SK-MEL-5 (cell line): Measurements from ENCODE around the gene NTRK3. TPM values are rescaled to one million over a fixed set of nuclear protein-coding genes. Genes with fewer than 3 reads are reported as not detected.
A peak's percentile ranks its signal among the peaks of the same experiment; 100 is the strongest.

Experiments used
- DNase-seq: peaks from one replicate; pipeline ENCODE4 v3.0.0-alpha.2; 2016; ENCODE audit warnings: low read depth, low spot score
- in situ Hi-C: cut with HindIII; loops from 2 replicates; pipeline ENCODE4 v1.10.0; 2016; ENCODE audit warnings: low sequenced_read_pairs, high pct_unique_total_duplicates, low pct_unique_long_range_greater_than_20kb
- total RNA-seq: library from RNA; depleted of rRNA; stranded (reverse); fragments of >200 nt; shearing (Covaris generic); gene quantifications from 2 replicates; pipeline ENCODE4 v1.2.3, GENCODE V29; 2014

The NTRK3 gene
- total RNA-seq, 1 experiment from 2014 or later = not detected

DNA sequence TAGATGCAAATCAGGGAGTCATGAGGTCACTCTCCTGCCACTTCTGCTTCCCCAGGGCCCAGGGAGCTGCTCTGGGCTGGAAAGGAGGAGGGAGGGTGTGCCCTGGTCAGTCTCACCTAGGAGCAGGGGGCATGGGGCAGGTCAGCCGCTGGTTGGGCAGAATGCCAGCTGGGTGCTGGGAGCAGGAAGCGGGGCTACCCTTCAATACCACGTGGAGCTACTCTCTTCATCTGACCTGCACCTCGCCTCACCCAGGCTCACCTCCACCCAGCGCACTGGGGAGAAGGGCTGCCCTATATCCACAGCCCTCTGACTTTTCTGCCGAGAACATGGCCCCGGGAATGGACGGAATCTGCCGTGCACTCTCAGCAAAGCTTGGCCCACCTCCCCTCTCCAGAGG lies 15.1 kb downstream of the NTRK3 start:
- no peak for DNase-seq
- in situ Hi-C loops = loop anchor here (10.0 kb wide), 1 partner anchor 213 kb away; no protein-coding TSS in a partner anchor

DNA sequence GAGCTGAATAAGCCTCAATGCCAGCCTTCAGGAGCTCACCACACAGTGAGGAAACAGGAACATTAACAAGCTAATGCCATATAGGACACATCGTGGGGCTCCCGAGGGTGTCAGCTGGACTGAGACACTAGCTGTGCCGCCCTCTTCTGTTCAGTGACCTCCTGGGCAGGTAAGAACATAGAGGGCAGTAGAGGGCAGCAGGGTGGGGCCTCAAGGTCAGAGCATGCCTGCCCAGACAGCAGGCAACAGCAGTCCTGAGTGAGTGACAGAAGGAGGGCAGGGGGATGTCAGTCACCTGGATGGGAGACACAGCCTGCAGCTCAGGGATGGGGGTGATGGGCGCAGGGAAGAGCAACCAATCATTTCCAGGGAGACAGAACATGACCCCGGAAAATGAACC lies 15.5 kb downstream of the NTRK3 start:
- no peak for DNase-seq
- in situ Hi-C loops = loop anchor here (10.0 kb wide), 1 partner anchor 214 kb away; no protein-coding TSS in a partner anchor

DNA sequence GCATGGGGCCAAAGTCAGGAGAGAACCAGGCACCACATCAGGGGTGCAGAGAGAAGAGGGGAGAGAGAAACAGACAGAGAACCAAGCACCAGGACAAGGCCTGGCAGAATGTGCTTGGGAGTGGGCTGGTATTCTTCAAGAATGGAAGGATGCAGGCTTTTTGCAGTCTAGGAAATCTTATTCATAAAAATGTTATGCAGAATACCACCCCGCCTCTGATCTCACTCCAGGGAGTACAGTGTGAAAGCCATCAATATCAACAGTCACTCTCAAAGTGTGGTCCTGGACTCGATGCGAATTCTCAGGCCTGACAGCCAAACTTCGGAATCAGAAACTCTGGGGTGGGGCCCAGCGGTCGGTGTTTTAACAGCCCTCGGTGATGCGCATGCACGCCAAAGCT lies 16.9 kb downstream of the NTRK3 start:
- DNase-seq = no peak
- in situ Hi-C loops = no loop called here

- DNase-seq = peak; percentile 99
- in situ Hi-C loops = no loop called here
Observed at GRCh38 chr15:88238618-88239430, 17.7 kb downstream of the NTRK3 start.

DNA sequence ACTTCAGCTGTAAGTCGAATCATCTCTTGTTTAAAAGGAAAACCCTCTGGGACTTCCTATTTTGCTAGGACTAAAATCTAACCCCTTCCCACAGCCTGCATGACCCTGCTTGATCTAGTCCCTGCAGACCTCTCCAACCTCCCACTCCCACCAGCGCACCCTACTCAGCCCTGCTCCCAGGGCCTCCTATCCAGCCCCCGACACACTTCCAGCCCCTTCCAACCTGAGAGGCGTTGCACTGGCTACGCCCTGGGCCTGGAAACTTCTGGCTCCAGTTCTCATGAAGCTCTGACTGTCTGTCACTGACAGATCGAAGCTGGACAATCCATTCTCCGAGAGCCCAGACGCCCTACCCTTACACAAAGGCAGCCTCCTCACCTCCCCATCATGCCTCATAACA lies 21.8 kb downstream of the NTRK3 start:
- no peak for DNase-seq
- in situ Hi-C loops = no loop called here

GRCh38 chr15:88233921-88234320 lies 22.6 kb downstream of the NTRK3 start:
- DNase-seq = no peak
- in situ Hi-C loops = no loop called here

- in situ Hi-C loops = no loop called here
- DNase-seq = no peak
Observed at GRCh38 chr15:88232771-88233201, 23.8 kb downstream of the NTRK3 start.

DNA sequence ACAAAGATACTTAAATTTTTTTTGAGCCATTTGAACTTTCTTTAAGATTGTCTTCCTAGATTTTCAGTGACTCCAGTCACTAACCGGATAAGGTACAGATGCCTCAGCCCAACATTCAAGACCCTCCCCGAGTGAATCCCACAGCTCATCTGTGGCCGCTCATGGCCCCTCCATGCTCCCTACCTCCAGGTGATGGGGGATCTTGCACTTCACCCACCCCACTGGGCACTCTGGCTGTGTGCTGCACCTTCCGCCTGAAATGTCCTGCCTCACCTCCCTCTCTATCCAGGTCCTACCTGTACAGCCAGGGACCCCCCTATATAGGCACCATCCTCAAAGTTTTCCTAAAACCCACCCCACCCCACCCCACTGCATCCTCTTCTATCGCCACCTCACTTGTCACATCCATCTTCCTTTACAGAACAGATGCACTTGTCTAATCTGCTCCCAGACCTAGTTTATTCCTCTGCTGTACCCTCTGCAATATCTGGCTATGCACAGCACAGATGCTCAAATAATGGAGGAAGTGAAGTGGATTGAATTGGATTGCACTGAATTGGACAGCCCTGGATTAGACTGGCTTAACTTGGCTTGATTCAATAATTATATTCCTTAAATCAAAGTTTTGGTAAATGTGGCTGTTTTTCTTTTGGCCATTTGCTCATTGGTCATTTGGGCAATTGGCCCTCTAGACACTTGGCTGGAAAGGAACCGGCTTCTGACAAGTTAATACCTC lies 24.5 kb downstream of the NTRK3 start:
- DNase-seq = no peak
- in situ Hi-C loops = no loop called here

DNA sequence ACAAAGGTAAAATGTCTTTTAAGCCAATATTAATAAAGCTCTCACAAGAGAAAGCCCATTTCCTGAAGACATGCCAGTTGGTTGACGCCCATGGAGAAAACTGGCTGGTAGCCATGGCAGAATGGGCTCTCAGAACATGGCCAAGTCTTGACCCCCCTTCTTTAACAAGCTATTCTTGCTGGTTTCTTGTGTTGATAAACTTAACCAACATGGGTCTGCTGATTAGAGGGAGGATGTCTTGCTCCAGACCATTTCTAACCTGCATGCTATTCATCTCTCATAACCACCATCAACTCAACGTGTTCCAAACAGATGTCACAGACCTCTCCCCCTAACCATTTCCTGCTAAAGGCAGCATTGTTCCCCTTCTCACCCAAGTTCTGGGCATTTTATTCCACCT lies 25.7 kb downstream of the NTRK3 start:
- DNase-seq = no peak
- in situ Hi-C loops = no loop called here

DNA sequence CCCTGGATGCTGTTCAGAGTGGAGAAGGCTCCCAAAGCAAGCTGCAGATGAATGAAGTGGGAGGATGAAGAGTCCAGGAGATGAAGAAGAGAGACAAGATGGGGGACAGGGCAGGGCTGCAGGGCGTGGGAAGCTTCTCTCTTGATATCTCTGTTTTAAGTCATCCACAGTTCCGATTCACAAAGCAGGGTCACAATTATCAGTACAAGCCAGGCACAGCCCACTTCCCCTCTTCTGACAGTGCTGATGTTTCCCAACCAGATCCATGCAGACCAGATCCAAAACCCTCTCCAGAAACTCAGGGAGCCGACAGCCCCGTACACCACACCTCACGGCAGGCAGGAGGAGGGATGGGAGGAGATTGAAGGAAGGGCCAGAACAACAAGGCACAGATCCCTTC lies 31.1 kb downstream of the NTRK3 start:
- no peak for DNase-seq
- in situ Hi-C loops = no loop called here

DNA sequence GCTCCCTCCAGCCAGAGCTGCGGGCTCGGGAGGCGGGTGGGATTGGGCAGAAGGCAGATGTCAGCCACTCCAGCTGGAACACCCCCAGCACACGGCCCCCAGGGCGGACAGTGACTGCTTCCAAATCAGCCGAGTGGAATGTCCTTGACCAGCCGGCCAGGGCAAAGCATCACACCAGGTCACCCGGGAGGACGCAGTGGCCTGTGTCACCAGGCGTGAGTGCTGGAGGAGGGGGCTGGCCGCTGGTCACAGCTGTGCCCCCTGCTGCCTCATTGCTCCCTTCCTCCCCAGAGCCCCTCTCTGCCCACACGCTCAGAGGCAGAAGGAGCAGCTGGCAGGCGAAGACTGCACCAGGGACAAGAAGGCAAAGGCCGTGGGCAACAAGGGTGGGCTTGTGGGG lies 33.5 kb downstream of the NTRK3 start:
- in situ Hi-C loops = no loop called here
- no peak for DNase-seq

DNA sequence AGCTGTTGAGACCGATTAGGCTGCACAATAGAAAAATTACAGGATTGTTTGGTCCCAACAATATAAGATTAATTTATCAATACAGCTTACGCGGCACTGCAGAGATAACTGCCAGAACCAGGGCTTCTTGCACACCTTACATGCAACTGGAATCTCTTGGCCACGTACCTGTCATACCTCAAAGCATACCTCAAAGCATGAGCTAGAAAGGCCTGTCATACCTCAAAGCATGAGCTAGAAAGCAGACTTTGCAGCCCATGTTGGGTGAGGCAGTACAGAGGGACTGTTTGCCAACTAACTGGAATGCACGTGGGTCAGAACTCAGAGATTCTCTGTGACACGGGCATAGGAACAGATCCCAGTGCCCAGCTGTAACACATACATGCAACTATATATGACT lies 34.7 kb downstream of the NTRK3 start:
- in situ Hi-C loops = no loop called here
- DNase-seq = no peak

DNA sequence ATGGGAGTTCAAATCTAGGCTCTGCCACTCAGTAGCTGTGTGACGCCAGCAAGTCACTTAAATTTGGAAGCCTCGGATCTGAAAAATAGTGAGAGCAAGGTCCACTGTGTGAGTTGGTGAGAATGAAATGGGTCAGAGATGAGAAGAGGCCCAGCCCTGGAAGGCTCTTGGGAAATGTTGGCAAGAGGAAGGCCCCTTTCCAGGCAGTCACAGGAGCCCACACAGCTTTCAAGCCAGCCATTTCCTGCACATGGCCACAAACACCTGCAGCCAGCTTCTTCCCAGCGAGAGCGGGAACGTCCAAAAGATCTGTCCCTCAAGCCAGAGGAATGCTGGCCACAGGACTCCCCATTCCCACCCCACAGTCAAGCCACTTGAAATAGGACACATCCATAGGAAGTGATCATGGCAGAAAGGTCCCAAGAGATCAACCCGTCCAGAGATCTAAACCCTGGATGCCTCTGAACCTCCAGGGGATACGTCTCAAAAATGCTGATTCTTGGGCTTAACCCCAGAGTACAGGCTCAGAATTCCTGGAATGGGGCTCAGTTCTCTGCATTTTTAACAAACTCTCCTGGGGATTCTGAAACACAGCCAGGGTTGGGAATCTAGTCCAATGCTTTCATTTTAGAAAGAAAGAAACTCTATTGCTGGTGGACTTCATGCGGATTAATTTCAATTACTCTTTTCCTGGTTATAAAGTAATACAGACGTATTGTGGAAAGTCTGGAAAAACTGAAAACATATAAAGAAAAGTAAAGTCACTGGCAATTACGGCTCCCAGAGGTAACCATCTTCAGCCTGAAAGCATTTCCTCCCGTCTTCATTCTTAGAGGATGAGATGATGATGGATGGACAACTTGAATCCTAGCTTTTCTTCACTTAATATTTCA lies 35.9 kb downstream of the NTRK3 start:
- in situ Hi-C loops = no loop called here
- DNase-seq = no peak

GRCh38 chr15:88219623-88220022 lies 36.9 kb downstream of the NTRK3 start:
- no peak for DNase-seq
- in situ Hi-C loops = no loop called here

DNA sequence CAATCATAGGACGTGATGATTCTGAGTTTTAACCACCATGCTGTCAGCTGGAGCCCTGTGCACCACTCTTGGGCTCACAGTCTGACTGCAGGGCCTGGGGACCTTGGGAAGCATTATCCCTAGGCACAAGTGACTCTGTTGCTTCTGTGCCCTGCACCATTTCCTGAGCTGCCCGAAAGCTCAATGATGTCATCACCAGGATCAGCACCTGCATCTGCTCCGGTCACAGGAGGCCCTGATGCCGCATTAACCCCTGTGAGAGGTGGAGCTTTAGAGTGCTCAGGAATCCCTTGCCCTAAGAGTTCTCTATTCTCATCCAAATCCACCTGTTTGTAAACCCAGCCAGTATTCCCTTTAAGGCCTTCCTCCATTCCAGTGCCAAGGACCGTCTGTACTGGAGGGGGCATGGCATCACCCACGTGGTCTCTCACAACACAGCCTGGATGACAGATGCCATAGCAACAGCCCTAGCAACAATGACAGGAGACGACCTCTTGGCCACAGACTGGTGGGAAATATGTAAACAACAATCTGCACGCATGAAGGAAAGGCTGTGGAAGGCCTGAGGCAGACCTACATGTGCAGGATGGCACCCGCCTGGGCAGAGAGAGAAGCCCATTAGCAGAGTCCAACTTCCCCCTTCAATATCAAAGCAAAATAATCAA lies 37.9 kb downstream of the NTRK3 start:
- in situ Hi-C loops = no loop called here
- no peak for DNase-seq

DNA sequence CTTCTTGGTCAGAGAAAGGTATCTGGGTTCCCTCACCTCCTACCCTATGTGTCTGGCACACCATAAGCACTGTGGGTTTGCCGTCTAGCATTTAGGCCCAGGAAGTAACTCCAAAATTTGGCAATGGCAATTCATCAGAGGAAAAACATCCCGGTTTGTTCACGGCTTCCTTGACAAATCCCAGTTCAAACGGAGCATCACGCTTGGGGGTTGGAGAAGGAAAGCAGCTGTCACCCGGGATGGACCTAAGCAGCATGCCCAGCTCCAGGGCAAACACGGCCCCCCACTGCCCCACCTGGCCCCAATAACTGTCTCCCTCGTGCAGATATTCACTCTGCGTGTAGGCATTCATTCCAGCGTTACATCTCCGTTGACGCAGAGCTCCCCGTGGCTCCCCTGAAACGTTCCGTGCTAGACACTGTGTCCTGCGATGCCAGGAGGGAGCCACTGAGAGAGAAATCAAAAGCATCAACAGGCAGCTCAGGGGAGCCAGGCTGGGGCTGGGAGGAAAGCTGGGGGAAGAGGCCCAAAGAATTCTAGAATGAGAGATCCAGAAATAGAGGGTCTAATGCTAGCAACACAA lies 41.4 kb downstream of the NTRK3 start:
- no peak for DNase-seq
- in situ Hi-C loops = no loop called here

DNA sequence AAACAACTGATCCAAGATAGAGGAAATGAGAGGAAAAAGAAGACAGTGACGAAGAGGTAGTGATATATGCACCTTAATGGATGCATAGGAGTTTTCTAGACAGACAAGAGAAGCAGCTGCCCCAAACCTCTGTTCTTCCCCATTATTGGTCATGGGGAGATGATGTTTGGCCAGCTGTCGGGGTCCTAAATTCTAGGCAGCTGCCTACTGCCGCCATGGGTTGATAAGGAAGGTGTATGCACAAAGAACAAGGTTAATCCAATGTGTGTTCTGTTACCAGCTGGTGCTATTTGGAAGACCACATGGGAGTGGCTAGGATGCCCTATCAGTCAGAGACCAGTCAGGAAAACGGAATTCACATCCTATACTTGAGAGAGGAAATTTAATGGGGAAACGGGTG lies 47.4 kb downstream of the NTRK3 start:
- in situ Hi-C loops = no loop called here
- DNase-seq = no peak
